Activated T-cell treated with anti-CD3 and anti-CD28 coated beads for 48 hours (primary cell): ENCODE data around the gene RIPK4.
"Not testable (repeated sequence)": the region's sequence is repeated elsewhere in the genome, so short reads cannot be mapped to it uniquely, and the experiment has no call there.

Experiments used
- DNase-seq: peaks from one replicate; pipeline ENCODE4 v3.0.0-alpha.2; 2020; ENCODE audit warnings: low read depth

The RIPK4 gene

DNA sequence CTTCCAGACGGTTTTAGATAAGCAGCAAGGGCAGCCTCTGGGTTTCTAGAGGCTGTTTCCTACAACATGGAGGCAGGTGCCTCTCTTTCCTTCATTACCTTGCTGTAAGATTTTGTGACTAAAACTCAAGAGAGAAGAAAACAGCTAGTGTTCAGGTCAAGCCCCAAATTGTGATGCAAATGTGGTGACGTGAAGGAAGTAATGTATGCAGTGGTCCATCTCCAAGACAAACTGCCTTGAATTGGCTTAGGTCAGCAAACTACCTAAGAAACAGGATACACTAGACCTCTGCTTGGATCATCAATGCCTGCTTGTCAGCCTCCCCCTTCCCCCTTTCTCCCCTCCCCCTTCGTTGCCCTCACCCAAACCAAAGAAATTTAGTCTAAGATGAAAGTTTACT is 28.9 kb upstream of the RIPK4 start:
- DNase-seq, result no peak

DNA sequence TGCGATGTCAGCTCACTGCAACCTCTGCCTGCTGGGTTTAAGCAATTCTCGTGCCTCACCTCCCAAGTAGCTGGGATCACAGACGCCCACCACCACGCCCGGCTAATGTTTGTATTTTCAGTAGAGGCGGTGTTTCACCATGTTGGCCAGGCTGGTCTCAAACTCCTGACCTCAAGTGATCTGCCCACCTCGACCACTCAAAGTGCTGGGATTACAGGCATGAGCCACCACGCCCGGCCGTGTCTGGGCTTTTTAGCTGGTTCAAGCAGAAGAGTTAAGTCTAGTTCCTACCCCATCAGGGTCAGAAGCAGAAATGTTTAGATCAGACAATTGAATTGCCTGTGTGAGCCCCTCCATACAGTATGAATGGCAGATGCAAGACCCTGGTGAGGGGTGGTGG is 27.7 kb upstream of the RIPK4 start:
- no peak for DNase-seq

DNA sequence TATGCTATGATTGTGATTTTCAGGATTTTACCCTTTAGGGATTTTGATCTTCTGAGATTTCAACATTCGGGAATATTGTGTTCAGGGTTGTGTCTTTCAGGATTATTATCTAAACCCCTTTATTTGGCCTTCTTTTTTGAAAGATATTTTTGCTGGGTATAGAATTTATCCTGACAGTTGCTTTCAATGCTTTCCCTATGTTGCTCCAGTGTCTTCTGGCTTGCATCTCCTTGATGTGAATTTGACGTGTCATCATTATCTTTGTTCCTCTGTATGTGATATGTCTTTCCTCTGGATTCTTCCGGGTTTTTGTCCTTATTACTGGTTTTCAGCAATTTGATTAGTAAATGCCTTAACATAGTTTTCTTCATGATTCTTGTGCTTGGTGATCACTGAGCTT is 25.9 kb upstream of the RIPK4 start:
- DNase-seq, result no peak

GRCh38 chr21:41786509-41786987 is 19.7 kb upstream of the RIPK4 start:
- no peak for DNase-seq

DNA sequence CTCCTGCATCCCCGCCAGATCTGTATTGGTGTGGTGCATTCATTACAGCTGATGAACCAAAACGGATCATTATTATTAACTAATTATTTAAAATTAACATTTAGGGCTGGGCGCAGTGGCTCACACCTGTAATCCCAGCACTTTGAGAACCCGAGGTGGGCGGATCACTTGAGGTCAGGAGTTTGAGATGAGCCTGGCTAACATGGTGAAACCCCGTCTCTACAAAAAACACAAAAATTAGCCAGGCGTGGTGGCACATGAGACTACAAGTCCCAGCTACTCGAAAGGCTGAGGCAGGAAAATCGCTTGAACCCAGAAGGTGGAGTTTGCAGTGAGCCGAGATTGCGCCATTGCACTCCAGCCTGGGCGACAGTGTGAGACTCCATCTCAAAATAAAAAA is 18.4 kb upstream of the RIPK4 start:
- not testable (repeated sequence) for DNase-seq

DNA sequence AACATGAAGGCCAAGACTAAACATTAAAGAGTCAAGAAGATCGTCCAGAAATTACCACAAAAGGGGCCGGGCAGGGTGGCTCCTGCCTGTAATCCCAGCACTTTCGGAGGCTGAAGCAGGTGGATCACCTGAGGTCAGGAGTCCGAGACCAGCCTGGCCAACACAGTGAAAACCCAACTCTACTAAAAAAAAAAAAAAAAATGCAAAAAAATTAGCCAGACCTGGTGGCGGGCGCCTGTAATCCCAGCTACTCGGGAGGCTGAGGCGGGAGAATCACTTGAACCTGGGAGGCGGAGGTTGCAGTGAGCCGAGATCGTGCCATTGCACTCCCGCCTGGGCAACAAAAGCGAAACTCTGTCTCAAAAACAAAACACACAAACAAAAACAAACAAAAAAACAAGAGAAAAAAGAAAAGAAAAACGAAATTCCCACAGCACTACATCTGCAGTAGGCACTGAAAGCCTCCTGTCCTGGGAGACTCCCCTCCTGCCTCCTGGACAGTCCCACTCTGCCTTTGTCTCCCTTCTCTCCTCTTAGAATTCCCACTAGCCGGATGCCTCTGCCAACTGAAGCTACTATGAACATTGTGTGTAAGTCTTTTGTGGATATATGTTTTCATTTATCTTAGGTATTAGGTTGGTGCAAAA is 17.7 kb upstream of the RIPK4 start:
- DNase-seq, result no peak

DNA sequence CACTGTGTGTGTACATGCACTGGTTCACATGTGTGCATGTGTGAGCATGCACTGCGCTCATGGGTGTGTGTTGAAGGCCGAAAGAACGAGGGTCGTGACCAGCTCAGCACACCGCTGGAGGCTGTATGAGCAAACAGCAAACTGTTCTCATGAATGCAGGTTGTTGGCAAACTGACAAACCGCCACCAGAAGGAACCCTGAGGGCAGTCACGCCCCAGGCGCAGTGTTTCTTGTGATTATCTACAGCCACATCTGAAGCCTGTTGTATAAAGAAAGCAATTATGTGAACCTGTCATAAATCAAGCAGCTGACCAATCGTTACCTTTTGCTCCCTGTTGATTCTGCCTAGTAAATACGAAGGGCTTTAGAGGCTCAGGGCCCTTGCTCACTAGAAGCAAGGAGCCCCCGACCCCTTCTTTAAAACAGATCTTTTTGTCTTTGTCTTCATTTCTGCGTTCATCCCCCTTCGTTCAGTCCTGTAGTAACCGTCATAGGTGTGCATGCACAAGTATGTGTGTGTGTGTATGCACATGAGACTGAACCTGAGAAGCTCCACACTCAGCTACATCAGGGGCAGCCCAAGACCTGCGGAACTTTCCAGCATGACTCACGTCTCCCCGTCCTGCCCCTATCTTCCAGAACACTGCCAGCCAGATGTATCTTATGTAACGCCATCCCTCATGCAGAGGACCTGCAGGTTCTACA is 16.8 kb upstream of the RIPK4 start:
- no peak for DNase-seq

DNA sequence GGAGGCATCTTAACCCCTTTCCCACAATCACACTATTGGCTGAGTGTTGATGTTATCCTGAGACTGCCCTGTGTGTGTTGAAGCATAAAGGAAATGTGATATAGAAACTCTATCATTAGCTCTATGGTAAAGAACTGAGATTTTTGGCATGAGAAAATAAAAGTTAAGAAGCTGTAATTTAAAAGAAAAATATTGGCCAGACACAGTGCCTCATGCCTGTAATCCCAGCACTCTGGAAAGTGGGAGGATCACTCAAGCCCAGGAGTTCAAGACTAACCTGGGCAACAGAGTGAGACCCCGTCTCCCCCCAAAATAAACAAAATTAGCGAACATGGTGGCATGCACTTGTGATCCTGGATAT is 14.2 kb upstream of the RIPK4 start:
- DNase-seq, result no peak

DNA sequence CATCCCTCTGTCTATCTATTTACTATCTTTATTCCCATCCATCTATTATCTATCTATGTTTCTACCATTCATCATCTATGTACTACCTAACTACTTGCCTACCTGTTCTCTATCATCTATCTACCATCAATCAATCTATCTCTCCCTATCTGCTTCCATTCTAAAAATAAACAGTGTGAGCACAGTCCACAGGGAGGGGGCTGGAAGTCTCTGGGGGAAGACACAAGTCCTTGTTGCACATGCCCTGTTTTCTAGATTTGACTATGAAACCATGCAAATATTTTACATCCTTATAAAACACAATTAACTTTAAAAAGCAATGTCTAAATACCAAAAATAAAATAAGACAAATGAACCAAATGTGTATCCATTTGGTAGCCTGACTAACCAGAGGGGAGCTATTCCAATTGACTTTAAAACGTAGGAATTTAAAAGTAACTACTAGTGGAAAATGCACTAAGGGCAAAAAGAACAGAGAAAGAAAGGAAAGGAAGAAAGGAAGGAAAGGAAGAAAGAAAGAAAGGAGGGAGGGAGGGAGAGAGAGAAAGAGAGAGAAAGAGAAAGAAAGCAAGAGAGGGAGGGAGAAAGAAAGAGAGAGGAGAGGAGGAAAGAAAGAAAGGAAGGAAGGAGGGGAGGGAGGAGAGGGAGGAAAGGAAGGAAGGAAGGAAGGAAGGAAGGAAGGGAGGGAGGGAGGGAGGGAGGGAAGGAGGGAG is 13.6 kb upstream of the RIPK4 start:
- no peak for DNase-seq

GRCh38 chr21:41779659-41780058 is 12.8 kb upstream of the RIPK4 start:
- DNase-seq, result no peak

GRCh38 chr21:41778930-41779600 is 12.2 kb upstream of the RIPK4 start:
- DNase-seq, result no peak

- no peak for DNase-seq
Observed at GRCh38 chr21:41777951-41778815, 11.3 kb upstream of the RIPK4 start.

GRCh38 chr21:41776778-41777177 is 9.9 kb upstream of the RIPK4 start:
- DNase-seq, result no peak

GRCh38 chr21:41775149-41775472 is 8.3 kb upstream of the RIPK4 start:
- no peak for DNase-seq

- DNase-seq, result no peak
Observed at GRCh38 chr21:41774467-41775148, 7.8 kb upstream of the RIPK4 start.

DNA sequence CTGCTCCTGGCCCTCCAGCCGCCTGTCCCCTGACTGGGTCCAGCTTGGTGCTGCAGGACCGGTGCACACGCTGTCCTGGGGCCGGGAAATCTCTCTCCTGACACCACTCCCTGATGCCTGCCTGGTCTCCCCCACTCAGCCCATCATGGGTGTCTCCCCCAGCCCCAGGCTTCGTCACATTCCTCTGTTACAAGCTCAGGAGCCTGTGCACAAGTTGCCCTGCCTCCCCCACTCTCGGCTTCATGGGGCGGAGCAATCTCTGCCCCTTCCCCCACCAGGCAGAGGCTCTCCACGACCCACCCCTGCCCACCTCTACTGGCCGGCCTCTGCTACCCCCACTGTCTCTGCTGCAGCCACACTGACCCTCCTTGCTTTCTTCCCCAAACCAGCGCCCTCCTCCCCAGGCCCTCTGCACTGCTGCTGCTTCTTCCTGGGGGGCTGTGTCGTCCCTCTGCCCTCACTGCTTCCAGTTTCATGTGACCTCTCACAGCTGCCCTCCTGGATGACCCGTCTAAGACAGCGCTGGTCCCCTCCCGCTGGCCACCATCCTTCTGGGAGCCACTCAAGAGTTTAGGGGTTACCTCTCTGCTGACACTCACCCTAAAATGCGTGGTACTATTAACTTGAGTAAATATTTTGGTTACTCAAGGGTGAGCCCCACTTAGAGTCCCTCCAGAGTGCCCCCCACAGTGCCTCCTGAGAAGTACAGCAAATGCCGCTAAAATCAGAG is 5.7 kb upstream of the RIPK4 start:
- DNase-seq, result no peak

- DNase-seq, result no peak
Observed at GRCh38 chr21:41771625-41771945, 4.7 kb upstream of the RIPK4 start.

GRCh38 chr21:41770901-41771624 is 4.2 kb upstream of the RIPK4 start:
- no peak for DNase-seq

GRCh38 chr21:41769933-41770332 is 3.1 kb upstream of the RIPK4 start:
- DNase-seq, result no peak

DNA sequence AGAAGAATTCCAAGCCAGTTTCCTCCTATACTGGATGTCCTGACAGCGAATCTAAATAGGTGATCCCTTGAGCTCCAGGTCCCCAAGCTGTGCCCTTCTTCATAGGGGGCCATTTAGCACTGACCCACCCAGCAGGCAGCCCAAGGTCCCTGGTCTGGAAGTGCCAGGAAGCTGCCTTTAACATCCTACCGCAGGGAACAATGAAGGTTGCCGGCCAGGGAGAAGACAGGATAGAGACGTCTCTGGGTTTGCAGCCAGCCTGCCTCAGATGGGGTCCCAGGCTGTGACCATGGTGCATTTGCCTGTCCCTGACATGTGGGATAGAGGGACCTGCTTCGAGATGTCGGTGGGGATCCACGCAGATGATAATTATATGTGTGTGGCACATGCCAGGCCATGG is 2.7 kb upstream of the RIPK4 start:
- DNase-seq, result no peak
